GM23338 (cell line): Measurements from ENCODE around the gene GLUL.

Source experiments
- CREB1 ChIP-seq: fragments of 250-450 bp; sonication (Bioruptor Pico); IDR thresholded peaks from 2 replicates; pipeline ENCODE4 v1.5.0; 2020; ENCODE audit warnings: low read depth, mild to moderate bottlenecking, moderate library complexity
- ETS1 ChIP-seq: IDR thresholded peaks from 2 replicates; pipeline ENCODE4 v1.6.1; 2016; ENCODE audit warnings: antibody characterized with exemption
- EZH2 ChIP-seq: fragments of 200-600 bp; sonication (generic); IDR thresholded peaks from one replicate; pipeline ENCODE4 v1.8.0; 2017; ENCODE audit warnings: antibody characterized with exemption, mild to moderate bottlenecking, low read depth; ENCODE audit not compliant: unreplicated experiment
- EZH2phosphoT487 ChIP-seq: fragments of 200-600 bp; sonication (generic); IDR thresholded peaks from one replicate; pipeline ENCODE4 v1.8.1; 2018; ENCODE audit warnings: antibody characterized with exemption; ENCODE audit not compliant: unreplicated experiment
- JUNB ChIP-seq: IDR thresholded peaks from one replicate; pipeline ENCODE4 v1.6.1; 2016; ENCODE audit warnings: antibody characterized with exemption; ENCODE audit not compliant: unreplicated experiment
- POLR2AphosphoS5 ChIP-seq: IDR thresholded peaks from 2 replicates; pipeline ENCODE4 v1.6.1; 2016; ENCODE audit warnings: antibody characterized with exemption, low read depth
- STAT1 ChIP-seq: IDR thresholded peaks from one replicate; pipeline ENCODE4 v1.6.1; 2016; ENCODE audit warnings: antibody characterized with exemption; ENCODE audit not compliant: unreplicated experiment
- ZNF114 ChIP-seq: fragments of 250-450 bp; sonication (Bioruptor Pico); IDR thresholded peaks from 2 replicates; pipeline ENCODE4 v1.5.0; 2020; ENCODE audit warnings: mild to moderate bottlenecking, moderate library complexity
- ZNF331 ChIP-seq: fragments of 250-450 bp; sonication (Bioruptor Pico); IDR thresholded peaks from 2 replicates; pipeline ENCODE4 v1.5.0; 2020; ENCODE audit warnings: low read depth, mild to moderate bottlenecking, moderate library complexity
- TF ChIP-seq, protein P1 (sequence below), 2 experiments: fragments of 200-600 bp in 1 of 2; sonication (generic) in 1 of 2; conservative IDR thresholded peaks; 2 replicates each; pipeline versions ENCODE4 v1.5.1 to v1.6.1; 2016 to 2017; ENCODE audit warnings: antibody characterized with exemption in 2 of 2, low read depth in 2 of 2, mild to moderate bottlenecking in 2 of 2, moderate library complexity in 1 of 2
- TF ChIP-seq, protein P2 (sequence below): IDR thresholded peaks from one replicate; pipeline ENCODE4 v1.6.1; 2018; ENCODE audit warnings: antibody characterized with exemption; ENCODE audit not compliant: unreplicated experiment

DNA sequence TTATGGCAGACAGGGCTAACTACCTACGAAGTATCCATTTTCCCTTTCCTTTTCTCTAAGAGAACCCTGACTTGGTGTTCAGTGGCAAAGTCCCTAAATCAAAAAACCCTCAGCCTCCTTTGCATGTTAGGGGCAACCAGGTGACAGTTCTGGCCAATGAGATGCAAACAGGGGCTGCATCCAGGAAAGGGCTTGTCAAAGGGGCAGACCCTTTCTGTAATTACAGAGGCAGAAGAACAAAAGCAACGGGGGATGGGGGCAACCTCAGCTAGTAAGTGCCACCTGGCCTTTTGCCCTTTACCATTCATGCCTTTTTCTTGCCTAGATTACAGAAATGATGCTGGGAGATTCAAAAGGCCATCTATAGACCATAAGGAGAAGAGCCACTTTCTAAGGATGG, 34.4 kb downstream of the GLUL start:
- TF ChIP-seq, protein P1, sequence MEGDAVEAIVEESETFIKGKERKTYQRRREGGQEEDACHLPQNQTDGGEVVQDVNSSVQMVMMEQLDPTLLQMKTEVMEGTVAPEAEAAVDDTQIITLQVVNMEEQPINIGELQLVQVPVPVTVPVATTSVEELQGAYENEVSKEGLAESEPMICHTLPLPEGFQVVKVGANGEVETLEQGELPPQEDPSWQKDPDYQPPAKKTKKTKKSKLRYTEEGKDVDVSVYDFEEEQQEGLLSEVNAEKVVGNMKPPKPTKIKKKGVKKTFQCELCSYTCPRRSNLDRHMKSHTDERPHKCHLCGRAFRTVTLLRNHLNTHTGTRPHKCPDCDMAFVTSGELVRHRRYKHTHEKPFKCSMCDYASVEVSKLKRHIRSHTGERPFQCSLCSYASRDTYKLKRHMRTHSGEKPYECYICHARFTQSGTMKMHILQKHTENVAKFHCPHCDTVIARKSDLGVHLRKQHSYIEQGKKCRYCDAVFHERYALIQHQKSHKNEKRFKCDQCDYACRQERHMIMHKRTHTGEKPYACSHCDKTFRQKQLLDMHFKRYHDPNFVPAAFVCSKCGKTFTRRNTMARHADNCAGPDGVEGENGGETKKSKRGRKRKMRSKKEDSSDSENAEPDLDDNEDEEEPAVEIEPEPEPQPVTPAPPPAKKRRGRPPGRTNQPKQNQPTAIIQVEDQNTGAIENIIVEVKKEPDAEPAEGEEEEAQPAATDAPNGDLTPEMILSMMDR (conservative IDR thresholded peaks at IDR 0.05; ENCODE audit: low read depth in 2 of 2) = no peak
- TF ChIP-seq STAT1 (no peak), EZH2 (no peak), EZH2phosphoT487 (no peak), CREB1 (CRISPR knock-in tag) (no peak), POLR2AphosphoS5 (no peak), JUNB (no peak), ETS1 (no peak), ZNF331 (no peak), ZNF114 (no peak)
- TF ChIP-seq, protein P2, sequence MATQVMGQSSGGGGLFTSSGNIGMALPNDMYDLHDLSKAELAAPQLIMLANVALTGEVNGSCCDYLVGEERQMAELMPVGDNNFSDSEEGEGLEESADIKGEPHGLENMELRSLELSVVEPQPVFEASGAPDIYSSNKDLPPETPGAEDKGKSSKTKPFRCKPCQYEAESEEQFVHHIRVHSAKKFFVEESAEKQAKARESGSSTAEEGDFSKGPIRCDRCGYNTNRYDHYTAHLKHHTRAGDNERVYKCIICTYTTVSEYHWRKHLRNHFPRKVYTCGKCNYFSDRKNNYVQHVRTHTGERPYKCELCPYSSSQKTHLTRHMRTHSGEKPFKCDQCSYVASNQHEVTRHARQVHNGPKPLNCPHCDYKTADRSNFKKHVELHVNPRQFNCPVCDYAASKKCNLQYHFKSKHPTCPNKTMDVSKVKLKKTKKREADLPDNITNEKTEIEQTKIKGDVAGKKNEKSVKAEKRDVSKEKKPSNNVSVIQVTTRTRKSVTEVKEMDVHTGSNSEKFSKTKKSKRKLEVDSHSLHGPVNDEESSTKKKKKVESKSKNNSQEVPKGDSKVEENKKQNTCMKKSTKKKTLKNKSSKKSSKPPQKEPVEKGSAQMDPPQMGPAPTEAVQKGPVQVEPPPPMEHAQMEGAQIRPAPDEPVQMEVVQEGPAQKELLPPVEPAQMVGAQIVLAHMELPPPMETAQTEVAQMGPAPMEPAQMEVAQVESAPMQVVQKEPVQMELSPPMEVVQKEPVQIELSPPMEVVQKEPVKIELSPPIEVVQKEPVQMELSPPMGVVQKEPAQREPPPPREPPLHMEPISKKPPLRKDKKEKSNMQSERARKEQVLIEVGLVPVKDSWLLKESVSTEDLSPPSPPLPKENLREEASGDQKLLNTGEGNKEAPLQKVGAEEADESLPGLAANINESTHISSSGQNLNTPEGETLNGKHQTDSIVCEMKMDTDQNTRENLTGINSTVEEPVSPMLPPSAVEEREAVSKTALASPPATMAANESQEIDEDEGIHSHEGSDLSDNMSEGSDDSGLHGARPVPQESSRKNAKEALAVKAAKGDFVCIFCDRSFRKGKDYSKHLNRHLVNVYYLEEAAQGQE = no peak
